ENCODE results near the gene HNRNPUL1. TPM values are rescaled to one million over a fixed set of nuclear protein-coding genes. Genes with fewer than 3 reads are reported as not detected.

Gene HNRNPUL1
- total RNA-seq, 1 donor: 114 TPM

GRCh38 chr19:41350735-41351338, 86.7 kb downstream of the HNRNPUL1 start:
- peak overlapping the region; percentile 29 for H3K27ac ChIP-seq (ENCODE audit: low read depth, low read length)
- DNase-seq (ENCODE audit: insufficient read length, low spot score, missing footprints): peak; percentile 89
- H3K36me3 ChIP-seq (ENCODE audit: insufficient read depth, low read length): peaks cover 19% of the 10 kb centered on the region
- no peaks in the 10 kb centered on the region for H3K27me3 ChIP-seq (ENCODE audit: insufficient read depth, low read length)
- no peak for TF ChIP-seq CTCF (IDR thresholded peaks at IDR 0.05; ENCODE audit: extremely low read depth, low read depth, low read length)
- peaks cover 62% of the 10 kb centered on the region for H3K79me2 ChIP-seq (ENCODE audit: insufficient read depth, low read length)
- H4K20me1 ChIP-seq (ENCODE audit: insufficient read depth, low read length): peaks cover 35% of the 10 kb centered on the region
- H3K4me2 ChIP-seq (ENCODE audit: insufficient read depth, low read length): peak overlapping the region; percentile 84
- H3K9me3 ChIP-seq (ENCODE audit: low read depth, low read length): no peaks in the 10 kb centered on the region
- H2AFZ ChIP-seq (ENCODE audit: low read length): peak overlapping the region; percentile 2
- H3K4me1 ChIP-seq (ENCODE audit: insufficient read depth, low read length): peaks cover 11% of the 10 kb centered on the region
- peak overlapping the region; percentile 93 for H3K4me3 ChIP-seq (ENCODE audit: insufficient read depth, low read length)

GRCh38 chr19:41351339-41352245, 87.4 kb downstream of the HNRNPUL1 start:
- Histone ChIP-seq H3K4me2 (ENCODE audit: insufficient read depth, low read length) (peak overlapping the region; percentile 84), H3K27me3 (ENCODE audit: insufficient read depth, low read length) (no peaks in the 10 kb centered on the region), H3K4me1 (ENCODE audit: insufficient read depth, low read length) (peaks cover 11% of the 10 kb centered on the region), H3K79me2 (ENCODE audit: insufficient read depth, low read length) (peaks cover 57% of the 10 kb centered on the region), H2AFZ (ENCODE audit: low read length) (peak overlapping the region; percentile 28), H3K36me3 (ENCODE audit: insufficient read depth, low read length) (peaks cover 12% of the 10 kb centered on the region), H3K27ac (ENCODE audit: low read depth, low read length) (peak overlapping the region; percentile 29), H4K20me1 (ENCODE audit: insufficient read depth, low read length) (peaks cover 35% of the 10 kb centered on the region), H3K9me3 (ENCODE audit: low read depth, low read length) (no peaks in the 10 kb centered on the region), H3K4me3 (ENCODE audit: insufficient read depth, low read length) (peak overlapping the region; percentile 93)
- DNase-seq (ENCODE audit: insufficient read length, low spot score, missing footprints): peak; percentile 97
- no peak for TF ChIP-seq CTCF (IDR thresholded peaks at IDR 0.05; ENCODE audit: extremely low read depth, low read depth, low read length)

GRCh38 chr19:41352279-41352608, 88.1 kb downstream of the HNRNPUL1 start:
- Histone ChIP-seq H3K36me3 (ENCODE audit: insufficient read depth, low read length) (peaks cover 7% of the 10 kb centered on the region), H3K4me3 (ENCODE audit: insufficient read depth, low read length) (peak overlapping the region; percentile 93), H3K4me2 (ENCODE audit: insufficient read depth, low read length) (peak overlapping the region; percentile 84), H3K27ac (ENCODE audit: low read depth, low read length) (peak overlapping the region; percentile 29), H3K9me3 (ENCODE audit: low read depth, low read length) (no peaks in the 10 kb centered on the region), H3K27me3 (ENCODE audit: insufficient read depth, low read length) (no peaks in the 10 kb centered on the region), H3K4me1 (ENCODE audit: insufficient read depth, low read length) (peaks cover 11% of the 10 kb centered on the region), H2AFZ (ENCODE audit: low read length) (no peak overlapping the region), H3K79me2 (ENCODE audit: insufficient read depth, low read length) (peaks cover 55% of the 10 kb centered on the region), H4K20me1 (ENCODE audit: insufficient read depth, low read length) (peaks cover 35% of the 10 kb centered on the region)
- no peak for DNase-seq (ENCODE audit: insufficient read length, low spot score, missing footprints)
- no peak for TF ChIP-seq CTCF (IDR thresholded peaks at IDR 0.05; ENCODE audit: extremely low read depth, low read depth, low read length)
